Sigmoid colon (tissue), 7 donors: ENCODE data around the gene MTUS2. TPM values are rescaled to one million over a fixed set of nuclear protein-coding genes. Genes with fewer than 3 reads are reported as not detected.

Experiments
- DNase-seq: peaks from one replicate; pipeline ENCODE4 v3.0.0-alpha.2; 2019
- H3K27ac ChIP-seq, 4 donors: fragments of 200-600 bp; sonication (generic); one replicate each; pipeline ENCODE4 v1.5.1; 2016 to 2019; ENCODE audit warnings: mild to moderate bottlenecking in 1 of 4
- H3K27me3 ChIP-seq, 3 donors: fragments of 200-600 bp; sonication (generic); one replicate each; pipeline ENCODE4 v1.5.1; 2019; ENCODE audit warnings: mild to moderate bottlenecking in 1 of 3
- H3K36me3 ChIP-seq, 4 donors: fragments of 200-600 bp; sonication (generic); one replicate each; pipeline ENCODE4 v1.5.1; 2016 to 2019
- H3K4me1 ChIP-seq, 4 donors: fragments of 200-600 bp; sonication (generic); one replicate each; pipeline ENCODE4 v1.5.1; 2017 to 2019
- H3K4me3 ChIP-seq, 4 donors: fragments of 200-600 bp; sonication (generic); one replicate each; pipeline ENCODE4 v1.5.1; 2017 to 2019; ENCODE audit warnings: mild to moderate bottlenecking in 2 of 4, moderate library complexity in 1 of 4
- H3K9me3 ChIP-seq, 4 donors: fragments of 200-600 bp in 3 of 4; sonication (generic) in 3 of 4; one replicate each; pipeline versions ENCODE4 v1.5.1 to v1.6.1; 2013 to 2019
- EP300 ChIP-seq, 4 donors: sonication (generic); formaldehyde crosslinking; IDR thresholded peaks; one replicate each; pipeline ENCODE4 v1.6.1; 2017; ENCODE audit warnings: antibody characterized with exemption in 4 of 4
- POLR2A ChIP-seq, 2 donors: fragments of 450-650 bp; IDR thresholded peaks; one replicate each; pipeline ENCODE4 v1.6.1; 2016; ENCODE audit warnings: antibody characterized with exemption in 2 of 2, mild to moderate bottlenecking in 2 of 2, moderate library complexity in 2 of 2
- POLR2AphosphoS5 ChIP-seq, 4 donors: sonication (generic); formaldehyde crosslinking; IDR thresholded peaks; one replicate each; pipeline ENCODE4 v1.6.1; 2017; ENCODE audit warnings: antibody characterized with exemption in 4 of 4
- WGBS, 2 donors: extraction: QIAGEN DNeasy Blood & Tissue Kit; methylation state at CpG; one replicate each; pipeline ENCODE4 v1.1.7; 2013; 5-methylcytosine and 5-hydroxymethylcytosine counted together
- intact Hi-C: fragments of 100-400 bp; cut with DNase I; formaldehyde crosslinking; loops from one replicate; pipeline ENCODE4 v1.15.1; 2023
- polyA plus RNA-seq, 3 donors: library from polyadenylated mRNA; stranded (reverse); fragments of 200-250 nt; gene quantifications; one replicate each; pipeline ENCODE4 v1.2.3, GENCODE V29; 2013
- total RNA-seq, 4 donors: library from RNA; depleted of rRNA; stranded (reverse); fragments of >200 nt; gene quantifications; one replicate each; pipeline ENCODE4 v1.1.0, GENCODE V29; 2016
- TF ChIP-seq, protein P1 (sequence below), 4 experiments: fragments of 450-650 bp in 3 of 4; fragments of 200-600 bp in 1 of 4; IDR thresholded peaks; one replicate each; pipeline ENCODE4 v1.5.1; 2016 to 2019; ENCODE audit warnings: antibody characterized with exemption in 4 of 4, mild to moderate bottlenecking in 3 of 4, moderate library complexity in 2 of 4
- donor health status: healthy with polysubstance abuse.
- donor health status: Bipolar disorder and iron deficiency.
- donor health status: healthy.

MTUS2 gene
- total and polyA plus RNA-seq, 7 donors: 0.23 to 2.2 (median 0.85) TPM; not detected in 1

DNA sequence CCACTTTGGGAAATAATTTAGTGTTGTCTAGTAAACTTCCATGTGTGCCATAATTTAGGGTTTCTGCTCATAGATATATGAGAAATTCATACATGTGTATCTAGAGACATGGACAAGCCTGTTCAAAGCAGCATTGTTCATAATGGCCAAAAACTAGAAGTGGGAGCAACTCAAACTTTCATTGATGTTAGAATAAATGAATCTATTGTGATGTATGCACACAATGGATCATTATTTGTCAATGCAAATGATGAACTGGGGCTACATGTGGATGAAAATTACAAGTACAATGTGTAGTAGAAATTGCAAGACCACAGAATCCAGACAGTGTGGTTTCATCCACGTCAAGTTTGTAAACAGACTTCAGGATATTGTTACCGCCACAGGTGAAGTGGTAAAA lies 490.7 kb downstream of the MTUS2 start:
- no peak for TF ChIP-seq POLR2A (IDR thresholded peaks at IDR 0.05)
- TF ChIP-seq EP300 (IDR thresholded peaks at IDR 0.05): no peak
- no peak for TF ChIP-seq POLR2AphosphoS5 (IDR thresholded peaks at IDR 0.05)
- TF ChIP-seq, protein P1, sequence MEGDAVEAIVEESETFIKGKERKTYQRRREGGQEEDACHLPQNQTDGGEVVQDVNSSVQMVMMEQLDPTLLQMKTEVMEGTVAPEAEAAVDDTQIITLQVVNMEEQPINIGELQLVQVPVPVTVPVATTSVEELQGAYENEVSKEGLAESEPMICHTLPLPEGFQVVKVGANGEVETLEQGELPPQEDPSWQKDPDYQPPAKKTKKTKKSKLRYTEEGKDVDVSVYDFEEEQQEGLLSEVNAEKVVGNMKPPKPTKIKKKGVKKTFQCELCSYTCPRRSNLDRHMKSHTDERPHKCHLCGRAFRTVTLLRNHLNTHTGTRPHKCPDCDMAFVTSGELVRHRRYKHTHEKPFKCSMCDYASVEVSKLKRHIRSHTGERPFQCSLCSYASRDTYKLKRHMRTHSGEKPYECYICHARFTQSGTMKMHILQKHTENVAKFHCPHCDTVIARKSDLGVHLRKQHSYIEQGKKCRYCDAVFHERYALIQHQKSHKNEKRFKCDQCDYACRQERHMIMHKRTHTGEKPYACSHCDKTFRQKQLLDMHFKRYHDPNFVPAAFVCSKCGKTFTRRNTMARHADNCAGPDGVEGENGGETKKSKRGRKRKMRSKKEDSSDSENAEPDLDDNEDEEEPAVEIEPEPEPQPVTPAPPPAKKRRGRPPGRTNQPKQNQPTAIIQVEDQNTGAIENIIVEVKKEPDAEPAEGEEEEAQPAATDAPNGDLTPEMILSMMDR (IDR thresholded peaks at IDR 0.05): no peak
- Histone ChIP-seq H3K27ac (no peak overlapping the region), H3K27me3 (no peaks in the 10 kb centered on the region), H3K4me3 (no peak overlapping the region), H3K9me3 (no peaks in the 10 kb centered on the region), H3K36me3 (no peaks in the 10 kb centered on the region), H3K4me1 (no peaks in the 10 kb centered on the region)
- intact Hi-C loops: no loop called here
- WGBS, 2 donors: 60 to 77% methylated on average over 2 of the region's 2 CpGs
- no peak for DNase-seq

- Histone ChIP-seq H3K9me3 (no peaks in the 10 kb centered on the region), H3K4me3 (no peak overlapping the region), H3K36me3 (no peaks in the 10 kb centered on the region), H3K27ac (no peak overlapping the region), H3K4me1 (no peaks in the 10 kb centered on the region), H3K27me3 (no peaks in the 10 kb centered on the region)
- TF ChIP-seq, protein P1 (IDR thresholded peaks at IDR 0.05): no peak
- TF ChIP-seq POLR2AphosphoS5 (IDR thresholded peaks at IDR 0.05) (no peak), POLR2A (IDR thresholded peaks at IDR 0.05) (no peak)
- DNase-seq: no peak
- intact Hi-C loops: no loop called here
- WGBS, 2 donors: 60 to 75% methylated on average over 2 of the region's 2 CpGs
These were observed 495.7 kb downstream of the MTUS2 start for GRCh38 chr13:29315847-29316246.

DNA sequence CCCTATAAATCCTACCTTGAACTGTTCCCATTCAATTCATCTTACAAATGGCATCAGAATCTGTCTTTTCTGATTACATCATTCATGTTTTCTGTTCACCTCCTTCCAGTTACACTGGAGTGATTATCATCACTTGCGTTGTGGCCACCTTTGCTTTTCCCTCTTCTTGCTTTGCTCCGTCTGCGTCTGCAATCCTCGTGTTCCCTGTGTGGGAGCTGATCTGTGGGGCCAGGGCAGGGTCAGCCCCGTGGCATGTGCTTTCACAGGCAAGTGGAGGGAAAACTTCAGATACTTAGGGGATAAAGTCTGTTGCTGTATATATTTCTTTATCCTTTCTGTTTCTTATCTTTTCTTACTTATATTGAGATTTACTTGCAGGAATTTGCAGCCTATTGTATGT lies 497.7 kb downstream of the MTUS2 start:
- no peak for DNase-seq
- TF ChIP-seq, protein P1 (IDR thresholded peaks at IDR 0.05): no peak
- no peak for TF ChIP-seq POLR2AphosphoS5 (IDR thresholded peaks at IDR 0.05)
- no peak for TF ChIP-seq EP300 (IDR thresholded peaks at IDR 0.05)
- TF ChIP-seq POLR2A (IDR thresholded peaks at IDR 0.05): no peak
- no peaks in the 10 kb centered on the region for H3K27me3 ChIP-seq
- H3K9me3 ChIP-seq: no peaks in the 10 kb centered on the region
- no peak overlapping the region for H3K27ac ChIP-seq
- H3K4me3 ChIP-seq: no peak overlapping the region
- H3K36me3 ChIP-seq: no peaks in the 10 kb centered on the region
- no peaks in the 10 kb centered on the region for H3K4me1 ChIP-seq
- intact Hi-C loops: no loop called here
- WGBS, 2 donors: 52 to 60% methylated on average over 5 of the region's 5 CpGs

GRCh38 chr13:29318741-29319140 lies 498.6 kb downstream of the MTUS2 start:
- Histone ChIP-seq H3K9me3 (no peaks in the 10 kb centered on the region), H3K27ac (no peak overlapping the region), H3K27me3 (no peaks in the 10 kb centered on the region), H3K4me1 (no peaks in the 10 kb centered on the region), H3K4me3 (no peak overlapping the region), H3K36me3 (no peaks in the 10 kb centered on the region)
- no peak for DNase-seq
- TF ChIP-seq POLR2AphosphoS5 (IDR thresholded peaks at IDR 0.05): no peak
- TF ChIP-seq EP300 (IDR thresholded peaks at IDR 0.05): no peak
- no peak for TF ChIP-seq POLR2A (IDR thresholded peaks at IDR 0.05)
- TF ChIP-seq, protein P1 (IDR thresholded peaks at IDR 0.05): no peak
- intact Hi-C loops: no loop called here
- 42 to 49% methylated on average over 6 of the region's 6 CpGs for WGBS, 2 donors

DNA sequence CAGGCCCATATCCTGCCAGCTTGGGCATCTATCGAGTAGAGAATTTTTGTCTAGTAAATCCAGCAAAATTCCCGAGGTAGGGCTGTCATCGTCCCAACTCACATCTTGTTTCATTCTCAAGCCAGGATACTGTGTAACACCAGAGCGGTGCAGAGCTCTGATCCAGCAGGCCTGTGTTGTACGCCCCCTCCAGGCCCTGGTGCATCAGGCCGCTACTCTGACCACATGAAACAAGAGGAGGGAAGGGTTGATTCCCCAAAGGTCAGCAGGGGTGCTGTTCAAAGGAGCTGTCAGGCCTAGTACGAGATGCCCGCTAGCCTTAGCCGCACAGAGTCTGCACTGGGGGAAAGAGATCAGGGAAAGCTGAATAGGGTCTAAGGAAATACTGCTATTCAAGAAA lies 499.3 kb downstream of the MTUS2 start:
- no peak for TF ChIP-seq POLR2AphosphoS5 (IDR thresholded peaks at IDR 0.05)
- TF ChIP-seq POLR2A (IDR thresholded peaks at IDR 0.05): no peak
- TF ChIP-seq, protein P1 (IDR thresholded peaks at IDR 0.05): no peak
- TF ChIP-seq EP300 (IDR thresholded peaks at IDR 0.05): no peak
- no peak for DNase-seq
- Histone ChIP-seq H3K27me3 (no peaks in the 10 kb centered on the region), H3K9me3 (no peaks in the 10 kb centered on the region), H3K4me3 (no peak overlapping the region), H3K36me3 (no peaks in the 10 kb centered on the region), H3K4me1 (no peaks in the 10 kb centered on the region), H3K27ac (no peak overlapping the region)
- 83 to 84% methylated on average over 9 of the region's 9 CpGs for WGBS, 2 donors
- intact Hi-C loops: no loop called here
